ENCODE results near the gene CCDC88C. TPM values are rescaled to one million over a fixed set of nuclear protein-coding genes. Genes with fewer than 3 reads are reported as not detected.

The CCDC88C gene
- total and polyA plus RNA-seq, 2 experiments from 2014 or later, result 23.6 to 60.7 TPM

GRCh38 chr14:91330856-91331255 lies 86.8 kb downstream of the CCDC88C start:
- no peaks in the 10 kb centered on the region for H3K9me3 Mint-ChIP-seq
- Histone ChIP-seq H3K4me2 (no peak overlapping the region), H3K4me3 (no peak overlapping the region), H3K27ac (ENCODE audit: low read depth) (no peak overlapping the region), H3K9me2 (ENCODE audit: insufficient read depth) (no peaks in the 10 kb centered on the region), H3K79me2 (replicated peaks; ENCODE audit: insufficient read depth) (no peaks in the 10 kb centered on the region), H3K4me1 (ENCODE audit: insufficient read depth) (no peaks in the 10 kb centered on the region), H3K27me3 (ENCODE audit: insufficient read depth) (no peaks in the 10 kb centered on the region), H3K36me3 (ENCODE audit: insufficient read depth) (no peaks in the 10 kb centered on the region; the same call in 1 of the 2 replicates), H3F3A (replicated peaks; ENCODE audit: low read depth) (no peaks in the 10 kb centered on the region), H2AFZ (no peak overlapping the region), H4K20me1 (replicated peaks; ENCODE audit: insufficient read depth) (no peaks in the 10 kb centered on the region; the same call in 1 of the 2 replicates)
- peaks cover 9% of the 10 kb centered on the region for H3K27me3 Mint-ChIP-seq (ENCODE audit: insufficient read depth, low read depth, poor library complexity)
- no peak for TF ChIP-seq ZNF331 (CRISPR knock-in tag; IDR thresholded peaks at IDR 0.05; ENCODE audit: low read depth)
- TF ChIP-seq CTCF (conservative IDR thresholded peaks at IDR 0.05; ENCODE audit: low read depth in 2 of 2), result no peak
- no peak for TF ChIP-seq STAT1 (IDR thresholded peaks at IDR 0.05; ENCODE audit: unreplicated experiment)
- TF ChIP-seq JUNB (IDR thresholded peaks at IDR 0.05; ENCODE audit: unreplicated experiment), result no peak
- no peak for TF ChIP-seq CREB1 (CRISPR knock-in tag; IDR thresholded peaks at IDR 0.05; ENCODE audit: low read depth)
- TF ChIP-seq POLR2AphosphoS5 (IDR thresholded peaks at IDR 0.05; ENCODE audit: low read depth), result no peak
- TF ChIP-seq NANOG (IDR thresholded peaks at IDR 0.05; ENCODE audit: borderline replicate concordance), result no peak
- TF ChIP-seq ETS1 (IDR thresholded peaks at IDR 0.05), result no peak
- no peak for TF ChIP-seq REST (IDR thresholded peaks at IDR 0.05; ENCODE audit: unreplicated experiment)
- TF ChIP-seq ZNF462 (CRISPR knock-in tag; IDR thresholded peaks at IDR 0.05), result no peak
- no peak for TF ChIP-seq ZNF114 (CRISPR knock-in tag; IDR thresholded peaks at IDR 0.05)
- no peak for TF ChIP-seq EZH2phosphoT487 (IDR thresholded peaks at IDR 0.05; ENCODE audit: unreplicated experiment)
- no peak for TF ChIP-seq EZH2 (IDR thresholded peaks at IDR 0.05; ENCODE audit: low read depth, unreplicated experiment)
- DNase-seq (ENCODE audit: low spot score) (no peak), ATAC-seq (no peak)
- H3K4me1 Mint-ChIP-seq, result peaks cover 2% of the 10 kb centered on the region; the same call in 2 of the 3 replicates
- peaks cover 10% of the 10 kb centered on the region; the same call in 2 of the 3 replicates for H3K36me3 Mint-ChIP-seq (ENCODE audit: low read depth)
- no peak overlapping the region for H3K27ac Mint-ChIP-seq
- H3K4me3 Mint-ChIP-seq, result no peak overlapping the region
